HG03060 (cell line): ENCODE results near the gene PXMP4.

Source experiments
- ATAC-seq: cut with Tn5 transposase; IDR thresholded peaks from one replicate; pipeline ENCODE4 v1.9.1; 2021; ENCODE audit warnings: low read depth, moderate number of reproducible peaks; ENCODE audit not compliant: unreplicated experiment

The PXMP4 gene

GRCh38 chr20:33658510-33658909 lies 61.6 kb downstream of the PXMP4 start:
- ATAC-seq, result no peak

- ATAC-seq, result no peak
These were observed 62.4 kb downstream of the PXMP4 start for GRCh38 chr20:33657704-33658095.

DNA sequence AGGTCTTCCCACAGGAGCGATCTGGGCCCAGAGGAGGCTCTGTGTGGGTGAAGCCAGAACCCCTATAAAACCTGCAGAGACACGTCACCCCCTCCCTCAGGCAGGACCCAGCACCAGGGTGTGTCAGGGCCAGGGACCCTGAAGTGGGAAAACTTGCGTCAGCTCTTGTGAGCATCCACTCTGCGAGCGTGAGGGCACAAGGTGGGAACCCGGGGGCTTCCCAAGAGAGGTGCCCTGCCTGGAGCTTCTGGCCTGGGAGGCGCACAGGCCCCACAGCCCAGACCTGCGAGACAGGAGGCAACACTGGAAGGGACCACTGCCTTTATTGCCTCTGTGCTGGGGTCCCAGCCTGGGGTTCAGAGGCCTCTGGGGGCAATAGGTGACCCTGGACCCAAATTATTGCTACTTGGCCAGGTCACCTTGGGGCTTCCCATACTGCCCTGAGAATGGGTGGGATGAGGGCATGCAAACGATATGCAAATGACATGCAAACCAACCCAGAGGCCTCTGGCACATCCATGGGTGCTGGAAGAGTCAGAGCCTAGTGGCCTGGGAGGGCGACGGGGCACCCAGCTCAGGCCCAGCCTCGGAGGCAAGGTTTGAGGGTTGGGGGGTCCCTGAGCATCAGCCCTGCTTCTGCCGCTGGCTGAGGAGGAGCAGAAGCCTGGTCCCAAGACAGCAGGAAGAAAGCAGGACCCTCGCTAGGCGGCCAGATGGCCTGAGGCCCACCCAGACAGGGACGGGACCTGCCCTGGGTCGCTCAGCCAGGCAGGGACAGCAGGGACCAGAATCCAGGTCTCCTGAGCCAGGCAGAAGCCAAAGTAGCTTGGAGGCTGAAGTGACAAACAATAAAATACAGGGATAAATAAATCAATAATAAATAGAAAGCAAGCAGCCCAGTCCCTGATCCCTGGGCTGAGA lies 63.1 kb downstream of the PXMP4 start:
- no peak for ATAC-seq

DNA sequence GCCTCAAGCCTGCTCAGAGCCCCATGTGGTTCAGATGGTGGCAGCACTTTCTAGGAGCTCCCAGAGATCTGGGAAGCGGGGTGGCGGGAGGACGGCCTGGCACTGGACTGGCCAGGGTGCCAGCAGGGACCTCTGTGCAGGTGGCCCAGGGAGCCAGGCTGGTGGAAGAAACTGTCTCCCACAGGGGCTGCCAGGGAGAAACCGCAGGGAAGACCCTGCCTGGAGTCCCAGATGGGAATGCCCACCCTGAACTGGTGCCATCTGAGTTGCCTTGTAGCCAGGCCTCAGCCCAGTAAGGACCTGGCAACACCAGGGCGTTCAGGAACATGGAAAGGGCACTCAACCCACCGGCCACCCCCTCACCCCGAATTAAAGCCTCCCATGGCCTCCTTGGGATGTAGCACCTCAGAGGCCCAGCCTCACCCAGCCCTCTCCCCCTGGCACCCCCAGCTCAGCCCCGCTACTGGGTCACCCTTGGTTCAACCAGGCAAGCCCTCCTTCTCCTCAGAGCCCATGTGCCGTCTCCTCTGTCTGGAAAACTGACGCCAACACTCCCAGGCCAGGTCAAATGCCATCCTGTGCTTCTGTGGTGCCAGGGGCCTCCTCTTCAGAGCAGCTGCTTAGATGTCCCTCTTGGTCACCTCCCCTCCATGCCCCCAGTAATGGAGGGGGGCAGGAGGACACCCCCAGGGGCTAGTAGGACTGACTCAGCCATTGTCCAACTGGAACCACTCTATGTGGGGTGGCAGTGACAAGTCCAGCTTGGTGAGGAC lies 63.9 kb downstream of the PXMP4 start:
- no peak for ATAC-seq

DNA sequence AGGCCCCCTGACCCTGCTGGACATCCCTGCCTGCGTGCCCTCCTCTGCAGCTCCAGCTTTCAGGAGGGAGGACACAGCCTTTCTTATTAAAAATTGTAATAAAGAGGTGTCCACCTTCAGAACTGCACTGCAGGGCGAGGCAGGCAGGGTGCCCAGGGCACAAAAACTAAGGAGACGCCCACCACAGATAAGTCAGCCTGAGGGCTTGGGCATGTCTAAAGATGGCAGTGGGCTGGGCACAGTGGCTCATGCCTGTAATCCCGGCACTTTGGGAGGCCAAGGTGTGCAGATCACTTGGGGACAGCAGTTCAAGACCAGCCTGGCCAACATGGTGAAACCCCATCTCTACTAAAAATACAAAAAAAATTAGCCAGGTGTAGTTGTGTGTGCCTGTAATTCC lies 64.9 kb downstream of the PXMP4 start:
- ATAC-seq, result no peak

DNA sequence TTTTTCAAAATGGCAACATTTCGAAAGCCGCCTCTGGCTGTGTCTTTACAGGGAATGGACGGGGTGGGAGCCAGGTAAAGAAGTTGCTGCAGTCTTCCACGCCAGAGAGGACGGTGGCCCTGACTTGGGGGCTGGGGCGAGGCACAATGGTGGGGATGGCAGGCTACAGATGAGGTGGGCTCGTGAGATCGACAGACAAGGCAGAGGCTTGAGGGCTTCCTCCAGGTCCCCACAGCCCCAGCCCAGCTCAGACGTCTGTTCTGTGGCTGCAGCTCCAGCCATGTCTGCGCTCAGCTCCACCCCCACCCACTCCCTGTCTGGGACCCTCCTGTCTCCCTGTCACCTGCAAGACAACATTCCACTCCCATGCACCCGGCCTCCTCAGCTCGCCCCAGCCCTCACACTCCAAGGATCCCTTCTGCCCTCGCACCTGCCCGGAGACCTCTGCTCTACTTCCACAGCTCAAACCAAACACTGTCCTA lies 65.4 kb downstream of the PXMP4 start:
- no peak for ATAC-seq

- no peak for ATAC-seq
These were observed 66.1 kb downstream of the PXMP4 start for GRCh38 chr20:33653900-33654596.

DNA sequence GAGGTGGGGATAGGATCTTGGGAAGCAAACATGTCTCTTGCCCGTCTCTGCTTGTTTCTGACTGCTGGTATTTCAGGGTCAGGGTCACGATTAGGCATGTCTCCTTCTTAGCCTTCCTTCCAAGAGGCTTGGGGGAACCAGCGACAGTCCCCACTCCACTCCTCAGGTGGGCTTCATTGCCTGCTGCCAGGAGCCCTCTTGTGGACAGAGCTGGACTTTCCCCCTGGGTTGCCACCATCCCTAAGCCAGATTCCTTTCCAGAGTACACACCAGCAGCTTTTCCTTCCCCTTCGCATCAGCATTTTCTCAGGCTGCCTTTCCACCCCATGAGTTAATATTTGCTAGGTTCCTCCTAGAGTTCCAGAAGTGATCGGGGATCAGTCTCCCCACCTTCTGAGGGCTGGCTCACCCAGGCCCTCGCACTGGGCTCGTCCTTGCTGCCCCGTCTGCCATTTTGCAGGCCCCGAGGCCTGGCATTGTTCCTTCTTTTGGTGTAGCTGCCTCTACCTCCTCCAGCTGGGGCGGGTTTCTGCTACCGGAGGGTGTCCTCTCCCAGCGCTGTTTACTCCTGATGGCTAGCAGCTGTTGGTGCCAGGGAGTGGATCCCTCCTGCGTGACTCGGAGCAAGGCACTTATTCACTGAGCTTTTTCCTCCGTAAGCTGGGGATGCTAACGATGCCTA lies 66.8 kb downstream of the PXMP4 start:
- ATAC-seq, result peak; percentile 13
